ENCODE data around the gene GARIN1A. TPM values are rescaled to one million over a fixed set of nuclear protein-coding genes. Genes with fewer than 3 reads are reported as not detected.
A peak's percentile ranks its signal among the peaks of the same experiment; 100 is the strongest.

The GARIN1A gene
- total and polyA plus RNA-seq, 12 donors, result 0.28 to 6.4 (median 2.3) TPM

DNA sequence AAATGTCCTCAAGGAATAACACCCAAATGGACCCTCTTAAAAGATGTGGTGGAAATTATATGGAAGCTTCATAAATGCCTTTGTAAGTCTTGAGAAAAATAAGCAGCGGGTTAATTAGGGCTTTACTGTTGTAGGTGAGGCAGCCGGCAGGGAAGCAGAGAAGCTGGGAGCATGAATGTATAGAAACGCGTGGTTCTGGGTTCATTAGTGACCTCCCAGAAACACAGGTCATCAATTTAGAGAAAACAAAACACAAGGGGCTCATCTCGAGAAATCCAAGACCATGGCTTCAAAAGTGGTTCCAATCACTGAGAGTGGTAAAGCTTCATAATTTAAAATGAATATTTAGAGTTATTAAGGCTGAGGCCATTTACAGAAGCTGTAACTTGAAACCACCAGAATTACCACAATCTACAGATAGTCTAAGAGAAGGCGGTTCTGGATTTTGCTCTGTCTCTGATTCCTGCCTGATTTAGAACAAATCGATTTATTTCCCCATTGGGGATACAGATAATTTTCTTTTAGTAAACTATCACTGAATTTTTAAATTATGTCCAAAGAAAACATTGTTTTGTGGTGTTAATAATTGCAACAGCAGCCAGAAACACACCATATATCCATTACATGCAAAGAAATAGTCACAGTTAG, 20.7 kb downstream of the GARIN1A start:
- DNase-seq, result no peak
- H3K27me3 ChIP-seq, result peaks cover 7% of the 10 kb centered on the region
- no peaks in the 10 kb centered on the region for H3K36me3 ChIP-seq (replicated peaks in 1 of 2)
- TF ChIP-seq, protein P1, sequence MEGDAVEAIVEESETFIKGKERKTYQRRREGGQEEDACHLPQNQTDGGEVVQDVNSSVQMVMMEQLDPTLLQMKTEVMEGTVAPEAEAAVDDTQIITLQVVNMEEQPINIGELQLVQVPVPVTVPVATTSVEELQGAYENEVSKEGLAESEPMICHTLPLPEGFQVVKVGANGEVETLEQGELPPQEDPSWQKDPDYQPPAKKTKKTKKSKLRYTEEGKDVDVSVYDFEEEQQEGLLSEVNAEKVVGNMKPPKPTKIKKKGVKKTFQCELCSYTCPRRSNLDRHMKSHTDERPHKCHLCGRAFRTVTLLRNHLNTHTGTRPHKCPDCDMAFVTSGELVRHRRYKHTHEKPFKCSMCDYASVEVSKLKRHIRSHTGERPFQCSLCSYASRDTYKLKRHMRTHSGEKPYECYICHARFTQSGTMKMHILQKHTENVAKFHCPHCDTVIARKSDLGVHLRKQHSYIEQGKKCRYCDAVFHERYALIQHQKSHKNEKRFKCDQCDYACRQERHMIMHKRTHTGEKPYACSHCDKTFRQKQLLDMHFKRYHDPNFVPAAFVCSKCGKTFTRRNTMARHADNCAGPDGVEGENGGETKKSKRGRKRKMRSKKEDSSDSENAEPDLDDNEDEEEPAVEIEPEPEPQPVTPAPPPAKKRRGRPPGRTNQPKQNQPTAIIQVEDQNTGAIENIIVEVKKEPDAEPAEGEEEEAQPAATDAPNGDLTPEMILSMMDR (IDR thresholded peaks at IDR 0.05), result no peak
- no peak for TF ChIP-seq POLR2A (IDR thresholded peaks at IDR 0.05)
- intact Hi-C loops (cut with DNase I), result no loop called here
- no peaks in the 10 kb centered on the region for H3K9me3 ChIP-seq (replicated peaks in 1 of 3)
- WGBS, 4 donors, result 62 to 70% (median 67%) methylated on average over 7 of the region's 7 CpGs
- no peak overlapping the region for H3K27ac ChIP-seq
- no peak overlapping the region for H3K4me3 ChIP-seq
- H3K4me1 ChIP-seq (replicated peaks in 1 of 2), result peaks cover 0 to 4% of the 10 kb centered on the region in 2 donors

DNA sequence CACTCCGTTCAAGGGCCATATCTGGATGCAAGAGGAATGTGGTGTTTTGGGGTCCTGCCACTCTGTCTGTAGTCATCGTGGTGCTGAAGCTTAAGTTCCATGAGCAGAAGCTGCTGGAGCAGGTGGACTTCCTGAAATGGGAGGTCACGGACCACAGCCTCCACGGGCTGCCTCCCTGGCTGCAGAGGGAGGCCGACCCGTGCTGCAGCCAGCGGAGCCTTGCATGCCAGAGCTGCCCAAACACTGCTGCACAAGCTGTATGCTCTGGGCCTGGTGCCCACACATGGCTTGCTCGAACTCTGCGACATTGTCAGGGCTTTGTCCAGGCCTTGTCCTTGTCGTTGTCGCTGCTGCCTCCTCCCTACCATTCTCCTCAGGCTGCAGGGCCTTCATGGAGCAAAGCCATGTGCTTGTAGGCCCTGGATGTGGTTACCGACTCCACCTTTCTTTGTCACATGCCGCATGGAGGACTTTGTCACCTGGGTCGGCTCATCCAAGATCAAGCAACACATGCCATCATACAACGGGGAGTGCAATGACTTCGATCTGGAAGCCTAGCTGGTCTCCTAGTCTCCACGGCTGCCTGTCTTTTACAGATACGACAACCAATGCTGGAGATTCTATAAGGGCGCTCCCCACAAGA, 21.4 kb downstream of the GARIN1A start:
- TF ChIP-seq, protein P1 (IDR thresholded peaks at IDR 0.05), result no peak
- TF ChIP-seq POLR2A (IDR thresholded peaks at IDR 0.05), result no peak
- WGBS, 4 donors, result 87 to 95% (median 89%) methylated on average over 15 to 19 of the region's 19 CpGs
- no peak for DNase-seq
- Histone ChIP-seq H3K4me1 (replicated peaks in 1 of 2) (peaks cover 0 to 4% of the 10 kb centered on the region in 2 donors), H3K27me3 (peaks cover 15% of the 10 kb centered on the region), H3K27ac (no peak overlapping the region), H3K4me3 (no peak overlapping the region), H3K36me3 (replicated peaks in 1 of 2) (no peaks in the 10 kb centered on the region), H3K9me3 (replicated peaks in 1 of 3) (no peaks in the 10 kb centered on the region)
- intact Hi-C loops (cut with DNase I), result no loop called here

DNA sequence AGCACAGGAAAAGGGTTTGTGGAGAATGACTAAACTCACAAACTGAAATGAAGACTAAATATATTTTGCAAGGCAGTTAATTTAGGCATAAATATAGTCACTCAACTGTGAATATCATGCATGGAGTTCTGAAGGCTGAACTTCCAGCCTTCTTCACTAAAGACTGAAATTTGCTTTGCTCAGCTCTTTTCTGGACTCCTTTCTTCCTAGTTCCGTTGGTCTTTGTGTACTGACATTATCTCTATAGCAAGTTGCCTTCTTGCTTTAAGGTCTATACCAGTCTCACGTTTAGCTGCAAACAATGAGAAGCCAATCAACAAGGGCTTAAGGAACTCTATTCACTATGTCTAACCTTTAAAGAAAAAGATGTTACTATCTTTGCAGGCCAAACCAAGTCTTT, 22.6 kb downstream of the GARIN1A start:
- intact Hi-C loops (cut with DNase I), result no loop called here
- DNase-seq, result no peak
- WGBS, 4 donors, result 38 to 64% (median 52%) methylated on average over 2 of the region's 2 CpGs
- Histone ChIP-seq H3K4me1 (replicated peaks in 1 of 2) (peaks cover 0 to 4% of the 10 kb centered on the region in 2 donors), H3K27me3 (peaks cover 19% of the 10 kb centered on the region), H3K9me3 (replicated peaks in 1 of 3) (no peaks in the 10 kb centered on the region), H3K4me3 (no peak overlapping the region), H3K27ac (no peak overlapping the region), H3K36me3 (replicated peaks in 1 of 2) (no peaks in the 10 kb centered on the region)
- TF ChIP-seq, protein P1 (IDR thresholded peaks at IDR 0.05), result no peak
- TF ChIP-seq POLR2A (IDR thresholded peaks at IDR 0.05), result no peak

DNA sequence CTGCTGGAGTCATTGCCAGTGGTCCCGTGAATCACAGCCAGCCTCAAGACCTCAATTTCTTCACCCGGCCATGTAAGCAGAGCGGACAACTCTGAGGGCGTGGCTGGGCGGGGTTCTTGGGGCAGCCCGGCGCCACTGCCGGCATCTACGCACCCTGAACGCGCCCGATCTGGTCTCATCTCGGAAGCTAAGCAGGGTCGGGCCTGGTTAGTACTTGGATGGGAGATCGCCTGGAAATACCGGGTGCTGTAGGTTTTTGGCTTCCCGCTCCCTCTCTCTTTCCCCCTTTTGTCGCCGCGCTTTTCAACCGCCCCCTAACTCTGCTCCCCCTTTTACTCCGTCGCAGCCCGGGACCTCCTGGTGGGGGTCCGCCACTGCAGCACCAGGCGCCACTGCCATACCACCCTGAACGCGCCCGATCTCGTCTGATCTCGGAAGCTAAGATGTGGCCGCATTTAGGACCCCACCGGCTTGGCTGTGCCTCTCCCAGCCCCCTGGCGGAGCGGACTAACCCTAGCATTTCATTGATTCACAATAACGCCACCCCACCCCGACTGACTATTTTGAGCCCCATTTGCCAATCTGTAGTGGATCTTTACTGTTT, 25.3 kb downstream of the GARIN1A start:
- peak in 5 of 7 donors; percentile 28 to 57 (median 36) for DNase-seq
- Histone ChIP-seq H3K27ac (no peak overlapping the region), H3K4me1 (replicated peaks in 1 of 2) (peaks cover 0 to 4% of the 10 kb centered on the region in 2 donors), H3K4me3 (peak overlapping the region in 1 of 4 donors; percentile 36), H3K36me3 (replicated peaks in 1 of 2) (no peaks in the 10 kb centered on the region), H3K9me3 (replicated peaks in 1 of 3) (no peaks in the 10 kb centered on the region), H3K27me3 (peaks cover 19% of the 10 kb centered on the region)
- TF ChIP-seq, protein P1 (IDR thresholded peaks at IDR 0.05), result no peak
- TF ChIP-seq POLR2A (IDR thresholded peaks at IDR 0.05), result no peak
- intact Hi-C loops (cut with DNase I), result no loop called here
- 4 to 11% (median 6%) methylated on average over 29 to 37 of the region's 37 CpGs for WGBS, 4 donors

Measured in adrenal gland (tissue), 12 donors.